Measurements from ENCODE around the gene PLEKHM2. TPM values are rescaled to one million over a fixed set of nuclear protein-coding genes. Genes with fewer than 3 reads are reported as not detected.
"Not testable (repeated sequence)": the region's sequence is repeated elsewhere in the genome, so short reads cannot be mapped to it uniquely, and the experiment has no call there.

PLEKHM2 gene
- total RNA-seq, 1 donor from 2014 or later = 52.1 TPM

- Histone ChIP-seq H3K4me3 (ENCODE audit: low read depth, low read length) (no peak overlapping the region), H3K36me3 (ENCODE audit: control insufficient read depth, insufficient read depth, low read length) (no peaks in the 10 kb centered on the region), H3K27me3 (ENCODE audit: control insufficient read depth, insufficient read depth, low read length) (no peaks in the 10 kb centered on the region)
- DNase-seq (ENCODE audit: low read depth) = no peak
- no peak for TF ChIP-seq CTCF (IDR thresholded peaks at IDR 0.05; ENCODE audit: insufficient read depth, low read length, poor library complexity, severe bottlenecking)
Measured at GRCh38 chr1:15649937-15650336, 34.2 kb upstream of the PLEKHM2 start.

- no peaks in the 10 kb centered on the region for H3K27me3 ChIP-seq (ENCODE audit: control insufficient read depth, insufficient read depth, low read length)
- TF ChIP-seq CTCF (IDR thresholded peaks at IDR 0.05; ENCODE audit: insufficient read depth, low read length, poor library complexity, severe bottlenecking) = no peak
- no peaks in the 10 kb centered on the region for H3K36me3 ChIP-seq (ENCODE audit: control insufficient read depth, insufficient read depth, low read length)
- DNase-seq (ENCODE audit: low read depth) = no peak
- H3K4me3 ChIP-seq (ENCODE audit: low read depth, low read length) = no peak overlapping the region
Measured at GRCh38 chr1:15650433-15650832, 33.7 kb upstream of the PLEKHM2 start.

GRCh38 chr1:15652130-15652529 is 32.0 kb upstream of the PLEKHM2 start:
- DNase-seq (ENCODE audit: low read depth); H3K27me3 ChIP-seq (ENCODE audit: control insufficient read depth, insufficient read depth, low read length); H3K36me3 ChIP-seq (ENCODE audit: control insufficient read depth, insufficient read depth, low read length); H3K4me3 ChIP-seq (ENCODE audit: low read depth, low read length): not testable (repeated sequence)

- H3K36me3 ChIP-seq (ENCODE audit: control insufficient read depth, insufficient read depth, low read length) = no peaks in the 10 kb centered on the region
- DNase-seq (ENCODE audit: low read depth) = no peak
Measured at GRCh38 chr1:15654091-15654690, 29.9 kb upstream of the PLEKHM2 start.

GRCh38 chr1:15656464-15656863 is 27.7 kb upstream of the PLEKHM2 start:
- TF ChIP-seq CTCF (IDR thresholded peaks at IDR 0.05; ENCODE audit: insufficient read depth, low read length, poor library complexity, severe bottlenecking) = no peak
- no peaks in the 10 kb centered on the region for H3K27me3 ChIP-seq (ENCODE audit: control insufficient read depth, insufficient read depth, low read length)
- no peaks in the 10 kb centered on the region for H3K36me3 ChIP-seq (ENCODE audit: control insufficient read depth, insufficient read depth, low read length)
- H3K4me3 ChIP-seq (ENCODE audit: low read depth, low read length) = no peak overlapping the region
- DNase-seq (ENCODE audit: low read depth) = no peak

More at GRCh38 chr1:15654091-15654690, 29.9 kb upstream of the PLEKHM2 start:
- Histone ChIP-seq H3K4me3 (ENCODE audit: low read depth, low read length) (no peak overlapping the region), H3K27me3 (ENCODE audit: control insufficient read depth, insufficient read depth, low read length) (no peaks in the 10 kb centered on the region)
- TF ChIP-seq CTCF (IDR thresholded peaks at IDR 0.05; ENCODE audit: insufficient read depth, low read length, poor library complexity, severe bottlenecking) = no peak

GRCh38 chr1:15657021-15657420 is 27.1 kb upstream of the PLEKHM2 start:
- no peak for DNase-seq (ENCODE audit: low read depth)
- no peak for TF ChIP-seq CTCF (IDR thresholded peaks at IDR 0.05; ENCODE audit: insufficient read depth, low read length, poor library complexity, severe bottlenecking)
- Histone ChIP-seq H3K4me3 (ENCODE audit: low read depth, low read length) (no peak overlapping the region), H3K36me3 (ENCODE audit: control insufficient read depth, insufficient read depth, low read length) (no peaks in the 10 kb centered on the region), H3K27me3 (ENCODE audit: control insufficient read depth, insufficient read depth, low read length) (no peaks in the 10 kb centered on the region)
